H1 (cell line): ENCODE data around the gene EEF2. TPM values are rescaled to one million over a fixed set of nuclear protein-coding genes. Genes with fewer than 3 reads are reported as not detected.

Experiments used
- CTCF ChIA-PET: fragments of 300-600 bp; sonication (Branson Sonifier 250); formaldehyde crosslinking; loops from one replicate; lab custom pipeline; 2021; ENCODE audit not compliant: partially characterized antibody; lab: Charles Lee
- POLR2A ChIA-PET: fragments of 300-600 bp; sonication (Branson Sonifier 250); formaldehyde crosslinking; loops from one replicate; lab custom pipeline; 2021; ENCODE audit warnings: inconsistent platforms; ENCODE audit not compliant: partially characterized antibody; lab: Charles Lee
- DNase-seq, 2 experiments: peaks; one replicate each; pipeline versions ENCODE4 v3.0.0 to v3.0.0-alpha.2; 2010 to 2022; ENCODE audit warnings: low spot score in 2 of 2, low read depth in 1 of 2, mixed read lengths in 1 of 2
- FAIRE-seq: peaks from 2 replicates; lab custom pipeline; 2011; peaks lifted over from hg19 to GRCh38; lab: Jason Lieb, UNC
- H2AFZ ChIP-seq: 2 replicates; pipeline ENCODE4 v1.8.1; 2012; ENCODE audit warnings: low read length, inconsistent platforms
- H2AK5ac ChIP-seq: 2 replicates; pipeline ENCODE4 v1.6.1; 2013; ENCODE audit warnings: low read depth, low read length
- H2BK120ac ChIP-seq: replicated peaks from 2 replicates; pipeline ENCODE3; 2013; ENCODE audit warnings: low read depth, low read length, inconsistent platforms
- H2BK12ac ChIP-seq: 2 replicates; pipeline ENCODE4 v1.6.1; 2013; ENCODE audit warnings: low read depth, low read length
- H2BK15ac ChIP-seq: 2 replicates; pipeline ENCODE4 v1.6.1; 2013; ENCODE audit warnings: low read length
- H2BK20ac ChIP-seq: 2 replicates; pipeline ENCODE4 v1.6.1; 2013; ENCODE audit warnings: low read length
- H2BK5ac ChIP-seq: 2 replicates; pipeline ENCODE4 v1.6.1; 2013; ENCODE audit warnings: low read depth, low read length
- H3K14ac ChIP-seq: 2 replicates; pipeline ENCODE4 v1.6.1; 2013; ENCODE audit warnings: inconsistent platforms; ENCODE audit not compliant: insufficient read length
- H3K18ac ChIP-seq: 2 replicates; pipeline ENCODE4 v1.6.1; 2013; ENCODE audit warnings: low read length; ENCODE audit errors: extremely low read depth
- H3K23ac ChIP-seq: 2 replicates; pipeline ENCODE4 v1.6.1; 2013; ENCODE audit warnings: inconsistent platforms; ENCODE audit not compliant: insufficient read length
- H3K23me2 ChIP-seq: 2 replicates; pipeline ENCODE4 v1.6.1; 2013; ENCODE audit warnings: low read depth, low read length
- H3K27ac ChIP-seq: 2 replicates; pipeline ENCODE4 v1.6.1; 2011; ENCODE audit warnings: low read depth, low read length, inconsistent platforms
- H3K27me3 ChIP-seq, 4 experiments: replicated peaks in 1 of 4; 1 replicate in 1 of 4; 2 replicates in 3 of 4; pipeline versions ENCODE4 v1.6.1 to v1.8.1; 2011 to 2013; ENCODE audit warnings: low read length in 3 of 4, mild to moderate bottlenecking in 3 of 4, inconsistent platforms in 2 of 4, mixed read lengths in 2 of 4, moderate library complexity in 1 of 4; ENCODE audit not compliant: control insufficient read depth in 3 of 4, insufficient read depth in 3 of 4; ENCODE audit errors: extremely low read depth in 1 of 4
- H3K36me3 ChIP-seq, 4 experiments: 2 replicates each; pipeline versions ENCODE4 v1.6.1 to v1.8.1; 2011 to 2013; ENCODE audit warnings: mild to moderate bottlenecking in 4 of 4, low read length in 3 of 4, moderate library complexity in 2 of 4, control low read depth in 1 of 4, inconsistent platforms in 1 of 4; ENCODE audit not compliant: insufficient read depth in 4 of 4, control insufficient read depth in 2 of 4
- H3K4ac ChIP-seq: replicated peaks from 2 replicates; pipeline ENCODE3; 2013; ENCODE audit warnings: low read length, low read depth, mixed read lengths, inconsistent platforms; ENCODE audit not compliant: insufficient read length
- H3K4me1 ChIP-seq, 4 experiments: replicated peaks in 1 of 4; 1 replicate in 1 of 4; 2 replicates in 3 of 4; pipeline versions ENCODE4 v1.6.1 to v1.8.1; 2011 to 2013; ENCODE audit warnings: low read length in 3 of 4, inconsistent platforms in 2 of 4, mixed read lengths in 1 of 4; ENCODE audit not compliant: insufficient read depth in 4 of 4, control insufficient read depth in 3 of 4
- H3K4me2 ChIP-seq, 2 experiments: 2 replicates each; pipeline versions ENCODE4 v1.6.1 to v1.8.1; 2011 to 2013; ENCODE audit warnings: low read depth in 2 of 2, low read length in 2 of 2, control low read depth in 1 of 2, inconsistent platforms in 1 of 2, mild to moderate bottlenecking in 1 of 2; ENCODE audit not compliant: insufficient read depth in 1 of 2
- H3K4me3 ChIP-seq, 4 experiments: fragments of 200-600, 300-600 bp in 1 of 4; sonication (generic), shearing (Covaris generic), sonication (Bioruptor Twin) in 1 of 4; 2 replicates each; pipeline versions ENCODE4 v1.5.1 to v1.8.1; 2011 to 2016; ENCODE audit warnings: low read length in 4 of 4, low read depth in 3 of 4, control low read depth in 2 of 4, inconsistent platforms in 2 of 4, mild to moderate bottlenecking in 2 of 4, mixed read lengths in 1 of 4, moderate library complexity in 1 of 4; ENCODE audit not compliant: insufficient read depth in 2 of 4; ENCODE audit errors: extremely low read depth in 1 of 4
- H3K56ac ChIP-seq: replicated peaks from 2 replicates; pipeline ENCODE3; 2013; ENCODE audit warnings: low read depth, mild to moderate bottlenecking, mixed read lengths, low read length, inconsistent platforms; ENCODE audit not compliant: insufficient read length
- H3K79me1 ChIP-seq: 2 replicates; pipeline ENCODE4 v1.6.1; 2013; ENCODE audit warnings: low read depth, low read length, control low read depth
- H3K79me2 ChIP-seq, 2 experiments: 2 replicates each; pipeline versions ENCODE4 v1.6.1 to v1.8.1; 2012 to 2013; ENCODE audit warnings: low read length in 2 of 2, mild to moderate bottlenecking in 2 of 2, inconsistent platforms in 1 of 2; ENCODE audit not compliant: insufficient read depth in 2 of 2, control insufficient read depth in 1 of 2
- H3K9ac ChIP-seq, 4 experiments: replicated peaks in 1 of 4; 1 replicate in 1 of 4; 2 replicates in 3 of 4; pipeline versions ENCODE4 v1.6.1 to v1.8.1; 2011 to 2013; ENCODE audit warnings: low read depth in 3 of 4, low read length in 3 of 4, control low read depth in 2 of 4, mild to moderate bottlenecking in 2 of 4, moderate library complexity in 2 of 4, inconsistent platforms in 1 of 4; ENCODE audit errors: extremely low read depth in 1 of 4
- H3K9me3 ChIP-seq, 2 experiments: 2 replicates each; pipeline versions ENCODE4 v1.6.1 to v1.8.1; 2012 to 2013; ENCODE audit warnings: mild to moderate bottlenecking in 2 of 2, moderate library complexity in 2 of 2, control low read depth in 1 of 2, inconsistent platforms in 1 of 2, low read depth in 1 of 2, low read length in 1 of 2, mixed read lengths in 1 of 2; ENCODE audit not compliant: insufficient read depth in 2 of 2
- H4K20me1 ChIP-seq, 2 experiments: replicated peaks in 1 of 2; 2 replicates each; pipeline versions ENCODE3 to v1.8.1; 2011 to 2013; ENCODE audit warnings: inconsistent platforms in 2 of 2, low read length in 2 of 2, mild to moderate bottlenecking in 1 of 2; ENCODE audit not compliant: insufficient read depth in 2 of 2, control insufficient read depth in 1 of 2
- H4K5ac ChIP-seq: 2 replicates; pipeline ENCODE4 v1.6.1; 2013; ENCODE audit warnings: low read length, low read depth, mixed read lengths, inconsistent platforms; ENCODE audit not compliant: insufficient read length
- H4K8ac ChIP-seq: 2 replicates; pipeline ENCODE4 v1.8.0; 2013; ENCODE audit warnings: mild to moderate bottlenecking, moderate library complexity, low read length, inconsistent platforms; ENCODE audit not compliant: insufficient read depth; ENCODE audit errors: extremely low read depth
- H4K91ac ChIP-seq: replicated peaks from 2 replicates; pipeline ENCODE3; 2013; ENCODE audit warnings: low read length, mixed read lengths, inconsistent platforms; ENCODE audit not compliant: insufficient read length
- EGR1 ChIP-seq: IDR thresholded peaks from 2 replicates; pipeline ENCODE4 v1.6.1; 2011; ENCODE audit warnings: low read depth, low read length, borderline replicate concordance
- JUND ChIP-seq: IDR thresholded peaks from 2 replicates; pipeline ENCODE4 v1.6.1; 2011; ENCODE audit warnings: mild to moderate bottlenecking, improper control_type of control experiment, low read length
- WGBS, 2 experiments: shearing (Covaris generic) in 1 of 2; methylation state at CpG; one replicate each; pipeline versions ENCODE4 v1.1.6 to v1.1.7; 2013 to 2015; ENCODE audit warnings: low lambda C conversion rate in 2 of 2, mixed read lengths in 2 of 2, inconsistent platforms in 1 of 2, low coverage in 1 of 2, missing lambda C conversion rate in 1 of 2; ENCODE audit not compliant: insufficient replicate concordance in 2 of 2, insufficient coverage in 1 of 2, insufficient read length in 1 of 2; ENCODE audit errors: extremely low coverage in 1 of 2, missing lambda C conversion rate in 1 of 2; 5-methylcytosine and 5-hydroxymethylcytosine counted together
- polyA plus RNA-seq, 7 experiments: library from polyadenylated mRNA; depleted of rRNA in 3 of 7; stranded (reverse) in 5 of 7; unstranded in 2 of 7; fragments of >200 nt in 5 of 7; fragments of 200-250 nt in 2 of 7; gene quantifications; 1 replicate in 5 of 7; 2 replicates in 1 of 7; 4 replicates in 1 of 7; pipeline versions ENCODE4 v1.2.1 to v1.2.3, GENCODE V29; 2011 to 2013; ENCODE audit warnings: missing spikeins in 2 of 7, mixed read lengths in 2 of 7
- total RNA-seq: library from RNA; stranded (reverse); fragmentation: NEBNext Ultra II Directional; extraction: Animal tissue kit (Norgen Biotek cat#: 25700); gene quantifications from 2 replicates; pipeline ENCODE4 v1.2.1, GENCODE V29; 2021

EEF2 gene
- total and polyA plus RNA-seq, 2 of the 8 experiments (the other 6 are each of a cell fraction or from before 2014, with no cell fraction given), result 1,554 to 3,380 TPM

DNA sequence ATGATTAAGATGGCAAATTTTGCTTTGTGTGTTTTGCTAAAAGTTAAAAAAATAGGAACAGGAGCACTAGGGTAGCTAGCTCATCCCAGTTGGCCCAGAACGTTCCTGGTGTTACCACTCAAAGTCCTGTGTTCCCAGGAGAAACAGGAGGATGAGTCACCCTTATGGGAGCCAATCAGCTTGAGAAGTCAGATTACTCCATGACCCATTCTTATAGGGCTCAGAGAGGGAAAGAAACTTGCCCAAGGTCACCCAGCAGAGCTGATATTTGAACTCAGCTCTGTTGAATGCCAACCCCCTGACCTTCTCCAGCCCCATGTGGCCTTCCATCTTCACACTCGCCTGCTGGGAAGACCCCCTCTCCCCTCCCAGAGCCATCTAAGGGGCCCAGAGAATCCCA lies 39.4 kb downstream of the EEF2 start:
- Histone ChIP-seq H3K14ac (no peak overlapping the region), H2BK15ac (no peak overlapping the region), H4K5ac (no peak overlapping the region), H2BK12ac (no peak overlapping the region), H3K4me1 (peaks cover 0 to under 1% (median 0%) of the 10 kb centered on the region in 4 experiments; a peak in 2 of 7 replicates), H2BK120ac (no peak overlapping the region), H3K9ac (no peak overlapping the region), H3K4me2 (no peak overlapping the region), H3K56ac (no peak overlapping the region), H3K79me2 (no peaks in the 10 kb centered on the region), H2AK5ac (no peak overlapping the region), H3K4me3 (no peak overlapping the region), H2BK20ac (no peak overlapping the region), H3K27ac (no peak overlapping the region), H3K4ac (no peak overlapping the region), H4K8ac (no peak overlapping the region), H2BK5ac (no peak overlapping the region), H3K9me3 (no peaks in the 10 kb centered on the region), H4K20me1 (peaks cover 0 to 2% of the 10 kb centered on the region in 2 experiments), H4K91ac (no peak overlapping the region), H3K27me3 (no peaks in the 10 kb centered on the region), H3K36me3 (peaks cover 2 to 19% (median 8%) of the 10 kb centered on the region in 4 experiments; a peak in 5 of 8 replicates), H3K79me1 (no peaks in the 10 kb centered on the region), H3K18ac (no peak overlapping the region), H3K23ac (no peak overlapping the region), H2AFZ (no peak overlapping the region), H3K23me2 (no peaks in the 10 kb centered on the region)
- no peak for FAIRE-seq
- WGBS, 2 experiments, result 74% methylated on average over 2 of the region's 2 CpGs; no CpG with 5 or more reads in 1 of the 2 experiments
- DNase-seq, result no peak
- ChIA-PET CTCF (interaction anchor here (1.2 to 1.5 kb wide), 2 partner anchors 13 kb away, joined by 3 to 6 read pairs; partner anchors contain the start of gene NMRK2), POLR2A (interaction anchor here (1.0 to 2.6 kb wide), 6 partner anchors 9 to 40 kb away, joined by 3 to 12 read pairs (median 6); partner anchors contain the start of genes EEF2 and NMRK2)
- TF ChIP-seq JUND, result 0 out of 2 replicates have a peak, but pooled peaks have one; percentile 11
- no peak for TF ChIP-seq EGR1
